PC-9 (cell line): ENCODE measurements around the gene COL20A1. TPM values are rescaled to one million over a fixed set of nuclear protein-coding genes. Genes with fewer than 3 reads are reported as not detected.

ENCODE experiments used
- BruUV-seq: library from RNA; stranded (reverse); fragments of 400-500 nt; replicated peaks from 2 replicates; lab custom pipeline; 2021; lab: Mats Ljungman, UMichigan
- CTCF ChIA-PET: fragments of 300-600 bp; sonication (Branson Sonifier 250); formaldehyde crosslinking; loops from one replicate; lab custom pipeline; 2022; ENCODE audit warnings: antibody characterized with exemption; lab: Charles Lee
- POLR2A ChIA-PET: fragments of 300-600 bp; sonication (Branson Sonifier 250); formaldehyde crosslinking; loops from one replicate; lab custom pipeline; 2022; ENCODE audit warnings: antibody characterized with exemption; ENCODE audit not compliant: unreplicated experiment; lab: Charles Lee
- DNase-seq, 2 experiments: peaks; one replicate each; pipeline versions ENCODE4 v3.0.0 to v3.0.0-alpha.2; 2015 to 2022; ENCODE audit warnings: mixed read lengths in 1 of 2
- H2AFZ ChIP-seq: fragments of 200-600 bp; sonication (generic); 2 replicates; pipeline ENCODE4 v1.8.1; 2017; ENCODE audit warnings: antibody characterized with exemption
- H3F3A ChIP-seq: fragments of 200-600 bp; sonication (generic); 2 replicates; pipeline ENCODE4 v1.8.1; 2017; ENCODE audit warnings: antibody characterized with exemption, mild to moderate bottlenecking, low read depth; ENCODE audit not compliant: insufficient read depth
- H3K27ac ChIP-seq: fragments of 200-600 bp; sonication (generic); 2 replicates; pipeline ENCODE4 v1.6.1; 2016; ENCODE audit warnings: mixed run types
- H3K27me3 ChIP-seq: fragments of 200-600 bp; sonication (generic); 2 replicates; pipeline ENCODE4 v1.6.1; 2016; ENCODE audit warnings: low read depth, mixed run types; ENCODE audit not compliant: insufficient read depth
- H3K36me3 ChIP-seq: fragments of 200-600 bp; sonication (generic); 2 replicates; pipeline ENCODE4 v1.6.1; 2016; ENCODE audit warnings: low read depth, mixed run types
- H3K4me1 ChIP-seq: fragments of 200-600 bp; sonication (generic); replicated peaks from 2 replicates; pipeline ENCODE4 v1.6.1; 2016; ENCODE audit warnings: mixed run types; ENCODE audit not compliant: insufficient read depth
- H3K4me2 ChIP-seq: fragments of 200-600 bp; sonication (generic); 2 replicates; pipeline ENCODE4 v1.6.1; 2017; ENCODE audit warnings: mixed run types
- H3K4me3 ChIP-seq: fragments of 200-600 bp; sonication (generic); 2 replicates; pipeline ENCODE4 v1.6.1; 2016; ENCODE audit warnings: mixed run types
- H3K79me2 ChIP-seq: fragments of 200-600 bp; sonication (generic); 2 replicates; pipeline ENCODE4 v1.6.1; 2017; ENCODE audit warnings: low read depth, mixed run types
- H3K9me2 ChIP-seq: fragments of 200-600 bp; sonication (generic); 2 replicates; pipeline ENCODE4 v1.8.1; 2017; ENCODE audit warnings: mild to moderate bottlenecking; ENCODE audit not compliant: insufficient read depth
- H3K9me3 ChIP-seq: fragments of 200-600 bp; sonication (generic); 2 replicates; pipeline ENCODE4 v1.8.1; 2016; ENCODE audit warnings: low read depth; ENCODE audit not compliant: insufficient read depth
- H4K20me1 ChIP-seq: fragments of 200-600 bp; sonication (generic); 2 replicates; pipeline ENCODE4 v1.8.1; 2017; ENCODE audit not compliant: insufficient read depth
- CTCF ChIP-seq: fragments of 200-600 bp; sonication (generic); conservative IDR thresholded peaks from 2 replicates; pipeline ENCODE4 v1.6.1; 2017; ENCODE audit warnings: mixed run types, antibody characterized with exemption, mild to moderate bottlenecking, moderate library complexity
- EZH2 ChIP-seq: fragments of 200-600 bp; sonication (generic); IDR thresholded peaks from 2 replicates; pipeline ENCODE4 v1.8.0; 2017; ENCODE audit warnings: antibody characterized with exemption, low read depth
- intact Hi-C: fragments of 100-400 bp; cut with micrococcal nuclease; formaldehyde crosslinking; loops from one replicate; pipeline ENCODE4 v1.10.0; 2022; ENCODE audit not compliant: unreplicated experiment
- total RNA-seq: library from RNA; stranded (reverse); gene quantifications from 2 replicates; pipeline ENCODE4 v1.2.3, GENCODE V29; 2021

Gene COL20A1
- total RNA-seq, 1 experiment from 2014 or later: not detected

DNA sequence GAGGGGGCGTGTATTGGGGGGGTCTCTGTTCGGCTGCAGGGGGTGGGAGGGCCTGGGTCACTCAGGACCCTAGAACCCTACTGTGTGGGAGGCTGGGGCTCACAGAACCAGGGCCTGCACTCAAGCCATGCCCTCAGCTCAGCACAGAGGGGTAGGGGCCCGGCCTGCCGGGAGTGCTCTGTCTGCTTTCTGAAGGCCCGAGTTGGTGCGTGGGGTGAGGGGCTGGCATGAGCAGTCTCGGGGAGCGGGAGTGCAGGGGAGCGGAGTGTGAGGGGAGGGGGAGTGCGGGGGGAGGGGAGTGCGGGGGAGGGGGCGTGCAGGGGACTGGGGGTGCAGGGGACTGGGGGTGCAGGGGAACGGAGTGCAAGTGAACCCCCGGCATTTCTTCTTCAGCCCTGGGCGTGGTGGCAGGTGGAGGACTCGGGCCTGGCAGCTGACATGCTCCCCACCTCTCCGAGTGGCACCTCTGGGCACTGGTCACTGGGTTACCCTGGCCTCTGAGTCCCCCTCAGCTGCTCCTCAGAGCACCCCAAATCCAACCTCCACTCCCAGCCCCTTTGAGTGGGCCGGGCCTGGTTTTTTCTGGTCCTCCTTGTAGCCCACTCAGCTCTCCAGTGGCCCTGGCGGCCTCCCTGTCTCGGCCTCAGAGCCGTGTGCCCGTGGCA, 1.0 kb downstream of the COL20A1 start:
- Histone ChIP-seq H3F3A (no peaks in the 10 kb centered on the region), H2AFZ (no peak overlapping the region), H3K4me3 (no peak overlapping the region), H3K4me2 (no peak overlapping the region), H3K9me2 (no peaks in the 10 kb centered on the region), H4K20me1 (peaks cover 12% of the 10 kb centered on the region), H3K36me3 (no peaks in the 10 kb centered on the region), H3K27me3 (peaks cover 48% of the 10 kb centered on the region), H3K4me1 (no peaks in the 10 kb centered on the region), H3K27ac (no peak overlapping the region), H3K79me2 (no peaks in the 10 kb centered on the region), H3K9me3 (no peaks in the 10 kb centered on the region)
- POLR2A ChIA-PET: no interaction called here
- CTCF ChIA-PET: no interaction called here
- DNase-seq: no peak
- TF ChIP-seq CTCF (no peak), EZH2 (no peak)
- intact Hi-C loops: loop anchor here (5.0 kb wide), 1 partner anchor 72 kb away; no protein-coding TSS in a partner anchor
- no TSS peak for BruUV-seq

DNA sequence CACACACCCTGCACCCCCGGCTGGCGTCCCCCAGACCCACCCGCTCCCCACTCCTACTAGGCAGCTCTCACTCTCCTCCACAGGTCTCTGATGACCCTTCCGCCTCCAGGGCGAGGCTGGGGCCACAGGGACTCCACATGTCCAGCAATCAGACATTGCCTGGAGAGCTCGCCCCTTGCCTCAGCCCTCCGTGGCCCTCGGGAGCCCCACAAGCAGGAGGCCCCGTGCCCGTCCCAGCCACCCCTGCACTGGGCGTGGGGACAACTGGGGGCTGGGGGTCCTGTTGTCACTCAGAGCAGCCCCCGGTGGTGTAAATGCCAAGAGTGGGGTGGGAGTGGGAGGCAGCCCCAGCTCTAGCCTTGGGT, 1.5 kb downstream of the COL20A1 start:
- no peaks in the 10 kb centered on the region for H3F3A ChIP-seq
- H3K27me3 ChIP-seq: peaks cover 54% of the 10 kb centered on the region
- H3K36me3 ChIP-seq: no peaks in the 10 kb centered on the region
- CTCF ChIA-PET: no interaction called here
- H3K4me3 ChIP-seq: no peak overlapping the region
- H3K9me2 ChIP-seq: no peaks in the 10 kb centered on the region
- intact Hi-C loops: loop anchor here (5.0 kb wide), 1 partner anchor 72 kb away; no protein-coding TSS in a partner anchor
- POLR2A ChIA-PET: no interaction called here
- H3K79me2 ChIP-seq: no peaks in the 10 kb centered on the region
- TF ChIP-seq CTCF: no peak
- TF ChIP-seq EZH2: no peak
- H3K4me1 ChIP-seq: no peaks in the 10 kb centered on the region
- no peak overlapping the region for H3K4me2 ChIP-seq
- no peak overlapping the region for H2AFZ ChIP-seq
- DNase-seq: no peak
- no peak overlapping the region for H3K27ac ChIP-seq
- BruUV-seq: no TSS peak
- H4K20me1 ChIP-seq: peaks cover 10% of the 10 kb centered on the region
- no peaks in the 10 kb centered on the region for H3K9me3 ChIP-seq

DNA sequence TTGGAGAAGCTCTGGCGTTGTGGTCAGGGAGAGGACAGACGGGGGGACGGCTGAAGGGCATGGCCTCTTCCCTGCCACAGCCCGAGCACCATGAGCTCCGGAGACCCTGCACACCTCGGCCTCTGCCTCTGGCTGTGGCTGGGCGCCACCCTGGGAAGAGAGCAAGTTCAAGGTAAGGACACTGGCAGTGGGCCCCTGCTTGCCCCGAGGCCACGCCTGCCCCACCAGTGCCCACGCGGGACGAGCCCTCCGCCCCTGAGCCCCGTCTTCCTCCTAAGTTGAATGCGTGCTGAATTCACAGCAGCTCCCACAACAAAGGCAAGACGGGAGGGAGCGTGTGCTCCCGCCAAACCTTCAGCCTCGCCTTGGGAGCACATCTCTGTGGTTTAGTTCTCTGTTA, 2.0 kb downstream of the COL20A1 start:
- Histone ChIP-seq H3K4me3 (no peak overlapping the region), H2AFZ (no peak overlapping the region), H3K27ac (no peak overlapping the region), H3K36me3 (no peaks in the 10 kb centered on the region), H3K9me2 (no peaks in the 10 kb centered on the region), H3K4me1 (no peaks in the 10 kb centered on the region), H3F3A (no peaks in the 10 kb centered on the region), H3K79me2 (no peaks in the 10 kb centered on the region), H3K27me3 (peaks cover 57% of the 10 kb centered on the region), H4K20me1 (peaks cover 5% of the 10 kb centered on the region), H3K4me2 (no peak overlapping the region), H3K9me3 (no peaks in the 10 kb centered on the region)
- no peak for DNase-seq
- intact Hi-C loops: no loop called here
- BruUV-seq: no TSS peak
- TF ChIP-seq EZH2 (no peak), CTCF (no peak)
- POLR2A ChIA-PET: interaction anchor here (0.7 kb wide), 1 partner anchor 10 kb away, joined by 3 read pairs; no protein-coding TSS in a partner anchor
- CTCF ChIA-PET: no interaction called here
